EH (cell line): ENCODE data around the gene SYMPK.
A peak's percentile ranks its signal among the peaks of the same experiment; 100 is the strongest.
"Not testable (repeated sequence)": the region's sequence is repeated elsewhere in the genome, so short reads cannot be mapped to it uniquely, and the experiment has no call there.

Experiments used
- DNase-seq: peaks from one replicate; pipeline ENCODE4 v3.0.0-alpha.2; 2015; ENCODE audit warnings: low read depth

SYMPK gene

GRCh38 chr19:45804140-45804958, 58.6 kb downstream of the SYMPK start:
- no peak for DNase-seq

- no peak for DNase-seq
These were observed 61.3 kb downstream of the SYMPK start for GRCh38 chr19:45801603-45802175.

GRCh38 chr19:45800070-45800553, 62.8 kb downstream of the SYMPK start:
- DNase-seq: peak; percentile 77

- not testable (repeated sequence) for DNase-seq
These were observed 63.4 kb downstream of the SYMPK start for GRCh38 chr19:45799541-45799940.

GRCh38 chr19:45798995-45799517, 63.9 kb downstream of the SYMPK start:
- peak; percentile 93 for DNase-seq

GRCh38 chr19:45794627-45795026, 68.3 kb downstream of the SYMPK start:
- no peak for DNase-seq

GRCh38 chr19:45793876-45794275, 69.1 kb downstream of the SYMPK start:
- no peak for DNase-seq

GRCh38 chr19:45793178-45793564, 69.8 kb downstream of the SYMPK start:
- DNase-seq: no peak

GRCh38 chr19:45792470-45793177, 70.3 kb downstream of the SYMPK start, which contains the start of gene DMWD:
TSS of gene DMWD (minus strand) at chr19:45792845. CDS start at chr19:45792756, 89 bp downstream.
- DNase-seq: peak; percentile 99

- no peak for DNase-seq
These were observed 71.0 kb downstream of the SYMPK start for GRCh38 chr19:45791744-45792469.

- no peak for DNase-seq
These were observed 72.0 kb downstream of the SYMPK start for GRCh38 chr19:45790942-45791341.

GRCh38 chr19:45789035-45789786, 73.7 kb downstream of the SYMPK start:
- DNase-seq: no peak

GRCh38 chr19:45786533-45786894, 76.4 kb downstream of the SYMPK start:
- DNase-seq: no peak

- no peak for DNase-seq
These were observed 77.0 kb downstream of the SYMPK start for GRCh38 chr19:45785781-45786532.

GRCh38 chr19:45785097-45785496, 77.8 kb downstream of the SYMPK start:
- no peak for DNase-seq

GRCh38 chr19:45784096-45784495, 78.9 kb downstream of the SYMPK start:
- no peak for DNase-seq

- DNase-seq: peak; percentile 94
These were observed 79.8 kb downstream of the SYMPK start for GRCh38 chr19:45782820-45783785.

- peak; percentile 62 for DNase-seq
These were observed 80.7 kb downstream of the SYMPK start, which contains the start of gene DMPK for GRCh38 chr19:45782162-45782691. TSS of gene DMPK (minus strand) at chr19:45782490. CDS start at chr19:45782352, 138 bp downstream.
